Vagina (tissue), 2 donors: ENCODE data around the gene GUSB. TPM values are rescaled to one million over a fixed set of nuclear protein-coding genes. Genes with fewer than 3 reads are reported as not detected.

Experiments
- DNase-seq, 2 donors: peaks; one replicate each; pipeline ENCODE4 v3.0.0-alpha.2; 2017; ENCODE audit errors: extremely low spot score in 2 of 2
- H3K27ac ChIP-seq: fragments of 200-600 bp; sonication (generic); one replicate; pipeline ENCODE4 v1.5.1; 2019
- H3K27me3 ChIP-seq: fragments of 200-600 bp; sonication (generic); one replicate; pipeline ENCODE4 v1.5.1; 2019
- H3K36me3 ChIP-seq, 2 donors: fragments of 200-600 bp; sonication (generic); one replicate each; pipeline ENCODE4 v1.5.1; 2017 to 2019
- H3K4me1 ChIP-seq: fragments of 200-600 bp; sonication (generic); one replicate; pipeline ENCODE4 v1.5.1; 2019
- H3K4me3 ChIP-seq, 2 donors: fragments of 200-600 bp; sonication (generic); 1 replicate in 1 of 2; 2 replicates in 1 of 2; pipeline ENCODE4 v1.5.1; 2016 to 2019
- H3K9me3 ChIP-seq: fragments of 200-600 bp; sonication (generic); one replicate; pipeline ENCODE4 v1.5.1; 2019
- POLR2A ChIP-seq, 2 donors: fragments of 450-650 bp; IDR thresholded peaks; one replicate each; pipeline ENCODE4 v1.6.1; 2017; ENCODE audit warnings: antibody characterized with exemption in 2 of 2, mild to moderate bottlenecking in 2 of 2, moderate library complexity in 2 of 2
- POLR2AphosphoS5 ChIP-seq, 2 donors: sonication (generic); formaldehyde crosslinking; IDR thresholded peaks; one replicate each; pipeline ENCODE4 v1.9.0; 2017; ENCODE audit warnings: antibody characterized with exemption in 2 of 2, mild to moderate bottlenecking in 2 of 2, low read depth in 1 of 2; ENCODE audit not compliant: insufficient read depth in 1 of 2
- intact Hi-C: fragments of 100-400 bp; cut with DNase I; formaldehyde crosslinking; loops from one replicate; pipeline ENCODE4 v1.15.1; 2023
- total RNA-seq: library from RNA; depleted of rRNA; stranded (reverse); fragments of >200 nt; gene quantifications from one replicate; pipeline ENCODE4 v1.2.3, GENCODE V29; 2016
- TF ChIP-seq, protein P1 (sequence below), 3 experiments: fragments of 450-650 bp in 2 of 3; fragments of 200-600 bp in 1 of 3; sonication (generic) in 1 of 3; IDR thresholded peaks; one replicate each; pipeline ENCODE4 v1.5.1; 2017 to 2019; ENCODE audit warnings: antibody characterized with exemption in 3 of 3, mild to moderate bottlenecking in 2 of 3, moderate library complexity in 2 of 3

Gene GUSB
- total RNA-seq, 1 donor from 2014 or later: 34.6 TPM

DNA sequence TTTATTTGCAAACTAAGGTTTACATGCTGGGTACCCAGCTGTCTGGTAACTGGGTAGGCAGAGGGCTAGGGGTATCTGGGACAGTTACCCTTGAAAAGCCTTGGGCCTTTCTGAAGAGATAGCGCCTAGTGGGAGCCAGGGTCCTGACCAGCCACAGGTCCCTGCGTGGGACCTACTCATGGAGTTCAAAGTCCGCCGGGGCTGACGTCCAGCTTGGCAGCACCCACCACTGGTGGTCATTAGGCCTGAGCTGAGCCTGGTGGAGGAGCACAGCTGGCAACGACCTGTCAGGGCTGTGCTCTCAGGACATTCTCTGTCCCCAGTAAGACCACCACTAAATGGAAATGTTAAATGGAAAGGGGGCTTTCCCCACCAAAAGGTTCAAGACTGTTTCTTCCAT, 20.0 kb downstream of the GUSB start:
- Histone ChIP-seq H3K27ac (no peak overlapping the region), H3K4me1 (no peaks in the 10 kb centered on the region), H3K4me3 (no peak overlapping the region), H3K9me3 (no peaks in the 10 kb centered on the region), H3K27me3 (no peaks in the 10 kb centered on the region), H3K36me3 (peaks cover 0 to 64% of the 10 kb centered on the region in 2 donors)
- no peak for TF ChIP-seq POLR2AphosphoS5 (IDR thresholded peaks at IDR 0.05; ENCODE audit: insufficient read depth in 1 of 2, low read depth in 1 of 2)
- TF ChIP-seq POLR2A (IDR thresholded peaks at IDR 0.05): no peak
- TF ChIP-seq, protein P1, sequence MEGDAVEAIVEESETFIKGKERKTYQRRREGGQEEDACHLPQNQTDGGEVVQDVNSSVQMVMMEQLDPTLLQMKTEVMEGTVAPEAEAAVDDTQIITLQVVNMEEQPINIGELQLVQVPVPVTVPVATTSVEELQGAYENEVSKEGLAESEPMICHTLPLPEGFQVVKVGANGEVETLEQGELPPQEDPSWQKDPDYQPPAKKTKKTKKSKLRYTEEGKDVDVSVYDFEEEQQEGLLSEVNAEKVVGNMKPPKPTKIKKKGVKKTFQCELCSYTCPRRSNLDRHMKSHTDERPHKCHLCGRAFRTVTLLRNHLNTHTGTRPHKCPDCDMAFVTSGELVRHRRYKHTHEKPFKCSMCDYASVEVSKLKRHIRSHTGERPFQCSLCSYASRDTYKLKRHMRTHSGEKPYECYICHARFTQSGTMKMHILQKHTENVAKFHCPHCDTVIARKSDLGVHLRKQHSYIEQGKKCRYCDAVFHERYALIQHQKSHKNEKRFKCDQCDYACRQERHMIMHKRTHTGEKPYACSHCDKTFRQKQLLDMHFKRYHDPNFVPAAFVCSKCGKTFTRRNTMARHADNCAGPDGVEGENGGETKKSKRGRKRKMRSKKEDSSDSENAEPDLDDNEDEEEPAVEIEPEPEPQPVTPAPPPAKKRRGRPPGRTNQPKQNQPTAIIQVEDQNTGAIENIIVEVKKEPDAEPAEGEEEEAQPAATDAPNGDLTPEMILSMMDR (IDR thresholded peaks at IDR 0.05): no peak
- no peak for DNase-seq
- intact Hi-C loops: no loop called here

DNA sequence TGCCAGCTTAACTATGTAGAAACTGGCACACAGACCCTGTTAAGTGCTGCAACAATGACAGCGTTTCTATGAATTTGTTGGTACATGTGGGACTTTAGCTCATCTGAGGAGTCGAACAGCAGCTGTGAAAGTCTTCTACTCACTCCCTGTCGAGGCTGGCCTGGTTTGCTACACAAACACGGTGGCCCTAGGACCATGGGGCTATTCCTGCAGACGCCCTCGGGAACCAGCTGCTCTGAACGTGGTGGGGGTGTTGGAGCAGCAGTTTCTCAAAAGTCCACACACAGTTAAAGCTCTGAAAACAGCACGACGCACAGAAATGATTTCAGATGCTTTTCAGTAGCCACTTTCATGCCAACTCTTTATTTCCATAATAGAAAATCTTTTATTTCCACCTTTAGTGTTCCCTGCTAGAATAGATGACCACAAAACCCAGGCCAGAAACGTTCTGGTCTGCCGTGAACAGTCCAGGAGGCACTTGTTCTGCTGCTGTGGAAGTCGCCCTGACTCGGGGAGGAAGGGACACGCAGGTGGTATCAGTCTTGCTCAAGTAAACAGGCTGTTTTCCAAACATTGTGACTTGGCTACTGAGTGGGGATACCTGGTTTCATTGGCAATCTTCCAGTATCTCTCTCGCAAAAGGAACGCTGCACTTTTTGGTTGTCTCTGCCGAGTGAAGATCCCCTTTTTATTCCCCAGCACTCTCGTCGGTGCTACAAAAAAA, 21.5 kb downstream of the GUSB start:
- intact Hi-C loops: no loop called here
- Histone ChIP-seq H3K27me3 (no peaks in the 10 kb centered on the region), H3K4me1 (no peaks in the 10 kb centered on the region), H3K9me3 (no peaks in the 10 kb centered on the region), H3K27ac (no peak overlapping the region), H3K4me3 (no peak overlapping the region), H3K36me3 (peaks cover 0 to 49% of the 10 kb centered on the region in 2 donors)
- TF ChIP-seq POLR2AphosphoS5 (IDR thresholded peaks at IDR 0.05; ENCODE audit: insufficient read depth in 1 of 2, low read depth in 1 of 2) (no peak), POLR2A (IDR thresholded peaks at IDR 0.05) (no peak)
- TF ChIP-seq, protein P1 (IDR thresholded peaks at IDR 0.05): no peak
- no peak for DNase-seq

DNA sequence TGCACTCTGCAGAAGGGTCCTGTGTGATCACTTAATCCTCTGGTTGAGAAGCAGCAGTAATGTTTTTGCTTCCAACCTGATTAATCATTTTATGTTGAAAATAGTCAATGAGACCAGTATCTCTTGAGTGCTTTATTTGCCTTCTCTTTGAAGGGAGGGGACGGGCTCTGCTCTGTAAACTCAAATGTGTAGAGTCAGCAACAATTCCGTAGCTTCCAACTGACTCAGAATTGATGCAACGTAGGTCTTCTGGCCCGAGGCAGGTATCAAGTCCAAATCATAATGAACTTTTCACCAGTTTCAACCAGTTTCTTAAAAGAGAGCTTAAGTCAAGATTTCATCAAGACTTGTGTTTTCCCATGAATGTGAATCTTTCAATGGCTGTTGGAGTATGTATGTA, 26.3 kb downstream of the GUSB start:
- H3K4me1 ChIP-seq: no peaks in the 10 kb centered on the region
- H3K9me3 ChIP-seq: no peaks in the 10 kb centered on the region
- H3K36me3 ChIP-seq: peaks cover 0 to 29% of the 10 kb centered on the region in 2 donors
- no peaks in the 10 kb centered on the region for H3K27me3 ChIP-seq
- no peak overlapping the region for H3K4me3 ChIP-seq
- peak in 1 of 2 donors; percentile 10 for DNase-seq
- TF ChIP-seq POLR2A (IDR thresholded peaks at IDR 0.05) (no peak), POLR2AphosphoS5 (IDR thresholded peaks at IDR 0.05; ENCODE audit: insufficient read depth in 1 of 2, low read depth in 1 of 2) (no peak)
- TF ChIP-seq, protein P1 (IDR thresholded peaks at IDR 0.05): no peak
- intact Hi-C loops: no loop called here
- no peak overlapping the region for H3K27ac ChIP-seq

DNA sequence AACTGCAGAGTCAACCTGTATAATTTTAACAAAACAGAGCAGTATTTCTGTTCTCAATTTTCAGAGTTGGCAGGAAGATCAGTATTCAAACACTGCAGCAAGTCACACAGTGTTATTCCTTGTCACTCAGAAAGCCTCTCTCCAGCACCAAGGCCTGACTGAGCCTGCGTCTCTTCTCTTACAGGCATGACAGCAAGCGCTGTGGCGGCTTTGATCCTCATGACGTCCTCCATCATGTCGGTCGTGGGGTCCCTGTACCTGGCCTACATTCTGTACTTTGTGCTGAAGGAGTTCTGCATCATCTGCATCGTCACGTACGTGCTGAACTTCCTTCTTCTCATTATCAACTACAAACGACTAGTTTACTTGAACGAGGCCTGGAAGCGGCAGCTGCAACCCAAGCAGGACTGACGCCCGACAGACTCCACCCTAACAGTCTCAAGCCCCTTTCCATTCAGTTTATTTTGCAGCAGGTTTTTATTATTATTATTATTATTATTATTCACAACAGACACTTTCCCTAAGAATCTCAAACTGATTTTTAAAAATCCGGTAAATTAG, 28.0 kb downstream of the GUSB start:
- intact Hi-C loops: no loop called here
- DNase-seq: peak in 1 of 2 donors; percentile 56
- Histone ChIP-seq H3K4me1 (no peaks in the 10 kb centered on the region), H3K36me3 (peaks cover 0 to 16% of the 10 kb centered on the region in 2 donors), H3K27me3 (no peaks in the 10 kb centered on the region), H3K4me3 (no peak overlapping the region), H3K9me3 (no peaks in the 10 kb centered on the region), H3K27ac (no peak overlapping the region)
- TF ChIP-seq, protein P1 (IDR thresholded peaks at IDR 0.05): no peak
- no peak for TF ChIP-seq POLR2A (IDR thresholded peaks at IDR 0.05)
- TF ChIP-seq POLR2AphosphoS5 (IDR thresholded peaks at IDR 0.05; ENCODE audit: insufficient read depth in 1 of 2, low read depth in 1 of 2): no peak
